Fibroblast of pulmonary artery (primary cell): Measurements from ENCODE around the gene SMARCE1.

ENCODE experiments used
- DNase-seq: peaks from one replicate; pipeline ENCODE4 v3.0.0-alpha.2; 2010; ENCODE audit warnings: low read depth
- H3K4me3 ChIP-seq: replicated peaks from 2 replicates; pipeline ENCODE4 v1.5.1; 2011; ENCODE audit warnings: low read depth, mild to moderate bottlenecking, control low read depth, low read length, moderate library complexity
- TF ChIP-seq, protein P1 (sequence below): IDR thresholded peaks from 2 replicates; pipeline ENCODE4 v1.5.1; 2011; ENCODE audit warnings: mild to moderate bottlenecking, control low read depth, low read length, inconsistent platforms; ENCODE audit errors: missing control alignments

The SMARCE1 gene

DNA sequence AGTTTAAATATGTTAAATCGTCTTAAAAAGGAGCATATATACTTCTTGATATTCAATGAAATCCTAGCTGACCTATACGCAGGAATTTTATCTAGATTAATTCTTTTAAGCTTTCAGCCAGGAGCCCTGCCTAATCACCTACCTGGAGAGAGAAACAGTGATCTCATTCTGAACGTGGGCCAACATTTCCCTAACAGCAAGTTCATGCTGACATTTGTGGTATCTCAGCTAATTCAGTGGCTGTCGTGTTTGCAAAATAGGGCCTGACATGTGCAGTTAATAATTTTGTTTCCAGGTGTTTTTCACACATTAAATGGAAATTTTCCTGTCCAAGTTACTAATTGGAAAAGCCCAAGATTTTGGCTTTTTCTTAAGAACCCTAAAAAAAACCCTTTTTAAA, 38.6 kb upstream of the SMARCE1 start:
- DNase-seq = no peak
- no peak overlapping the region for H3K4me3 ChIP-seq
- TF ChIP-seq, protein P1, sequence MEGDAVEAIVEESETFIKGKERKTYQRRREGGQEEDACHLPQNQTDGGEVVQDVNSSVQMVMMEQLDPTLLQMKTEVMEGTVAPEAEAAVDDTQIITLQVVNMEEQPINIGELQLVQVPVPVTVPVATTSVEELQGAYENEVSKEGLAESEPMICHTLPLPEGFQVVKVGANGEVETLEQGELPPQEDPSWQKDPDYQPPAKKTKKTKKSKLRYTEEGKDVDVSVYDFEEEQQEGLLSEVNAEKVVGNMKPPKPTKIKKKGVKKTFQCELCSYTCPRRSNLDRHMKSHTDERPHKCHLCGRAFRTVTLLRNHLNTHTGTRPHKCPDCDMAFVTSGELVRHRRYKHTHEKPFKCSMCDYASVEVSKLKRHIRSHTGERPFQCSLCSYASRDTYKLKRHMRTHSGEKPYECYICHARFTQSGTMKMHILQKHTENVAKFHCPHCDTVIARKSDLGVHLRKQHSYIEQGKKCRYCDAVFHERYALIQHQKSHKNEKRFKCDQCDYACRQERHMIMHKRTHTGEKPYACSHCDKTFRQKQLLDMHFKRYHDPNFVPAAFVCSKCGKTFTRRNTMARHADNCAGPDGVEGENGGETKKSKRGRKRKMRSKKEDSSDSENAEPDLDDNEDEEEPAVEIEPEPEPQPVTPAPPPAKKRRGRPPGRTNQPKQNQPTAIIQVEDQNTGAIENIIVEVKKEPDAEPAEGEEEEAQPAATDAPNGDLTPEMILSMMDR = no peak

DNA sequence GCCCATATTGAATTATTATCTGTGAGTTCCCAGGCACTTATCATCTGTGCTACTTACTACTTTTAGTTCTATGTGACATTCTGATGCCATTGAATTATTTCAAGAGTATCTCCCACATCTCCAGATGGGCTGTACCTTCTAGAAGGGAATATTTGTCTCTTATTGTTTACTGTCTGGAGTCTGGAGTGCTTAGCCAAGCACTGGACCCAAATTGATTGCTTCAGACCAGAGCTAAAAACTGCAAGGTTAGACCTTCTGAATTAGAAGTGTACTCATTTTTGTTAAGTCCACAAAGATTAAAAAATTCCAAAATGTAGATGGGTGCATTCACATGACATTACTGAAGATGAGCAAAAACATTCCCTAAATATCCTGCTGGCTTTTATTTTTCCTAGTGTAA, 33.4 kb upstream of the SMARCE1 start:
- TF ChIP-seq, protein P1 = no peak
- H3K4me3 ChIP-seq = no peak overlapping the region
- no peak for DNase-seq

DNA sequence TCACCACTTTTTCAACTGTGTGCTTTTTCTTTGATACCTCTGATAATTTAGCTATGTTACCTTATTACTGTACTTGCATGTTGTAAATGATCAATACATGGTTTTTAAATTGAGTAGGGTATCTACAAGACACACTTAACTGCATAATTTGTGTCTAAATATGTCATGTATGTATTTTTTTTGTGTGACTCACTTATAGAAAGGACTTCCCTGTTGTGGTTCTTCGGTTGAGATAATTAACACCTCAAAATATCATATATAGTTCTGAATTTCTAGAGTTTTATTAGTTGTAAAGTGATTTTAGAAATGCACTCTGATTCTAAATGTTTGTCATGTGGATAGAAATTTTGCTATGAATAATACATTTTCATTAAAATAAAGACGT, 31.9 kb upstream of the SMARCE1 start:
- no peak for DNase-seq
- TF ChIP-seq, protein P1 = no peak
- H3K4me3 ChIP-seq = no peak overlapping the region

DNA sequence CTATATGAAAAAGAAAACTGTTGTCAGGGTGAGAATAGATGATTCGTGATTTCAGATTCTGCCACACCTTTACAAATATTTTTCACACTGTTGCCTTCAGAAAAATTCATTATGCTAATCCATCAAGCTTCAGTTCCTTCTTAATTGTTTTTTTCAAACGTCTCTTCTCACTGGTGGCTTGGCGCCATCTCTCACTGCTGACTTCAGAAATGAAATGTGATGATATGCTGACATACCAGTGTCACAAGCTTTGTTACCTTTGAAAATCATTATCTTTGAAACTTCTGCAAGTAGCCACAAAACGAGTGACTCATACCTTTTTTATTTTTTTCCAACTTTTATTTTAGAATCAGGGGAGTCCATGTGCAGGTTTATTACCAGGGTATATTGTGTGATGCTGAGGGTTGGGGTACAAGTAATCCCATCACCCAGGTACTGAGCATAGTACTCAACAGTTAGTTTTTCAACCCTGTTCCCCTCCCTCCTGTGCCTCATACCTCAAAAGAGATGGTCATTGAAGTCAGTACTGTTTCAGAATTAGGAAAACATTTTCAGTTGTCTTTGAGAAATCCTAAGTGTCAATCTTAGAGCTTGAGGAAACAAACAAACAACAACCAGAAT, 31.4 kb upstream of the SMARCE1 start:
- no peak for DNase-seq
- TF ChIP-seq, protein P1 = no peak
- H3K4me3 ChIP-seq = no peak overlapping the region

DNA sequence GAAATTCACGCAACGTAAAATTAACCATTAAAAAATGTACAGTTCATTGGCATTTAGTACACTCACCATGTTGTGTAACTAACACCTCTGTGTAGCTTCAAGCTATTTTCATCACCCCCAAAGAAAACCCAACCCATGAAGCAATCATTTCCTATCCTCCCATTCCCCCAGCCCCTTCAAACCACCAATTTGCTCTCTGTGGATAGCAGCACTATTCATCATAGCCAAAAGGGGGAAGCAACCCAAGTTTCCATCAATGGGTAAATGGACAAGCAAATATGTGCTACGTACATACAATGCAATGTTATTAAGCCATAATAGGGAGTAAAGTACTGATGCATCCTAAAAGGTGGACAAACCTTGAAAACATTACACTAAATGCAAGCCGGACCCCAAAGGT, 28.3 kb upstream of the SMARCE1 start:
- TF ChIP-seq, protein P1 = no peak
- DNase-seq = no peak
- no peak overlapping the region for H3K4me3 ChIP-seq

DNA sequence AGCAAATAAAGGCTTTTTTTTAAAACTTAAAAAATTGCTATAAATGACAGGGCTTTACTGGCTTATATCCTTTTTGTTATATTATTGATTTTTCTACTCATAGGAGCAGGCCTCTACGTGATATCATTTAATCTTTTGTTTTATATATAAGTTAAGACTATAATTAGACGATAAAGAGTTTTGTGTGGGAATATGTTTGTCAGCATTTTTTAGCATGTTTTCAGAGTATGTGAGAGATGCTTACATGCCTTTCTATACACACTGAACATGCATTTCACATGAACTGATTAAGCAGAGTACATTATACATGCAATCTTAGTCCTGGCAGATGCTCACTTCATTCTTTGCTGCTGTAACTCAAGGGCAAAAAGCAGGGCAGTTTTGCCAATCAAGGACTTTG, 25.0 kb upstream of the SMARCE1 start:
- H3K4me3 ChIP-seq = no peak overlapping the region
- TF ChIP-seq, protein P1 = no peak
- DNase-seq = no peak

DNA sequence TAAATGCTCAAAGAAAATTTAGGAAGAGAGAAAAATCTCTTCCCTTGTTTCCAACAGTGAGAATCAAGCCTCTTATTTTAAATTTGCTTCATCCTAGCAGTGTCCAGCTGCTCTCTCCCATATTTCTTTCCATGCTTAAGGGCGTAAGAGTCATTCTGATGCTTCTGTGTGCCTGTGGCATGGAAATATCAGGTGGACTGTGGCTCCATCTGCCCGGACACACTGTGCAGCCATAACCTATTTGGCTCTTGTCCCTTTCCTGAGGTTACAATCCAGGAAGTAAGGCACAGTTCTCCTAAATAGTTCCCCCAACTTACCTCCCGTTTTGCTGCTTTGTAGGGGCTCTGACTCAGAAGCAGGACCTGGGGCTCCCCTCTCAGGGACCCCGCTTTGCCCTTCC, 23.7 kb upstream of the SMARCE1 start:
- TF ChIP-seq, protein P1 = no peak
- no peak for DNase-seq

More for the DNA sequence above, 23.7 kb upstream of the SMARCE1 start:
- H3K4me3 ChIP-seq = no peak overlapping the region
